ENCODE measurements around the gene PPIL4.

The PPIL4 gene

DNA sequence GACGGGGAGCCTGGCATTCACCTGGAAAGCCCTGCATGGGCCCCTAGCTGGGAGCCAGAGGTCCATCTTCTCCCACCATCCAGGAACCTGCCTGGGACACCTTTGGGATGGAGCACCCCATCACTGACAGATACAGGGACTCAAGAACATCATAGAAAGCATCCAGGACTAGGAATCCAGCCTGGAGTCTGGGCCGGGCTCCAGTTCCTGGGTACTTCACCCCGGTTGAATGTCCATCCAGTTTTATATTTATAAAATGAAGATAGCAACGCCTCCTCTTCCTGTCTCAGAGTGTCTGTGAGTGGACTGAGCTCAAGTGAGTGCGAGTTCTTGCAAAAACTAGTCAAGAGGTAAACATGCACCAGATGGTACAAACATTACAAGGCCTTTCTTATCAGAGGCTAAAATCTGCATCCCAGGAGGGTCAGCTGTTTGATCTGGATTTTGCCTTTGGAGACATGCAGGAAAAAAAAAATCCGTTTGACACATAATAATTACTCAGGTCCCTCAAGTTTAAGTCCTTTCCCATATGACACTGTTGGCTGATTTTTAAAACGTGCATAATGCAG, 88.4 kb downstream of the PPIL4 start:
- DNase-seq (ENCODE audit: low spot score) = no peak
- TF ChIP-seq, protein P1, sequence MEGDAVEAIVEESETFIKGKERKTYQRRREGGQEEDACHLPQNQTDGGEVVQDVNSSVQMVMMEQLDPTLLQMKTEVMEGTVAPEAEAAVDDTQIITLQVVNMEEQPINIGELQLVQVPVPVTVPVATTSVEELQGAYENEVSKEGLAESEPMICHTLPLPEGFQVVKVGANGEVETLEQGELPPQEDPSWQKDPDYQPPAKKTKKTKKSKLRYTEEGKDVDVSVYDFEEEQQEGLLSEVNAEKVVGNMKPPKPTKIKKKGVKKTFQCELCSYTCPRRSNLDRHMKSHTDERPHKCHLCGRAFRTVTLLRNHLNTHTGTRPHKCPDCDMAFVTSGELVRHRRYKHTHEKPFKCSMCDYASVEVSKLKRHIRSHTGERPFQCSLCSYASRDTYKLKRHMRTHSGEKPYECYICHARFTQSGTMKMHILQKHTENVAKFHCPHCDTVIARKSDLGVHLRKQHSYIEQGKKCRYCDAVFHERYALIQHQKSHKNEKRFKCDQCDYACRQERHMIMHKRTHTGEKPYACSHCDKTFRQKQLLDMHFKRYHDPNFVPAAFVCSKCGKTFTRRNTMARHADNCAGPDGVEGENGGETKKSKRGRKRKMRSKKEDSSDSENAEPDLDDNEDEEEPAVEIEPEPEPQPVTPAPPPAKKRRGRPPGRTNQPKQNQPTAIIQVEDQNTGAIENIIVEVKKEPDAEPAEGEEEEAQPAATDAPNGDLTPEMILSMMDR (IDR thresholded peaks at IDR 0.05; ENCODE audit: extremely low read depth, missing control alignments) = no peak

DNA sequence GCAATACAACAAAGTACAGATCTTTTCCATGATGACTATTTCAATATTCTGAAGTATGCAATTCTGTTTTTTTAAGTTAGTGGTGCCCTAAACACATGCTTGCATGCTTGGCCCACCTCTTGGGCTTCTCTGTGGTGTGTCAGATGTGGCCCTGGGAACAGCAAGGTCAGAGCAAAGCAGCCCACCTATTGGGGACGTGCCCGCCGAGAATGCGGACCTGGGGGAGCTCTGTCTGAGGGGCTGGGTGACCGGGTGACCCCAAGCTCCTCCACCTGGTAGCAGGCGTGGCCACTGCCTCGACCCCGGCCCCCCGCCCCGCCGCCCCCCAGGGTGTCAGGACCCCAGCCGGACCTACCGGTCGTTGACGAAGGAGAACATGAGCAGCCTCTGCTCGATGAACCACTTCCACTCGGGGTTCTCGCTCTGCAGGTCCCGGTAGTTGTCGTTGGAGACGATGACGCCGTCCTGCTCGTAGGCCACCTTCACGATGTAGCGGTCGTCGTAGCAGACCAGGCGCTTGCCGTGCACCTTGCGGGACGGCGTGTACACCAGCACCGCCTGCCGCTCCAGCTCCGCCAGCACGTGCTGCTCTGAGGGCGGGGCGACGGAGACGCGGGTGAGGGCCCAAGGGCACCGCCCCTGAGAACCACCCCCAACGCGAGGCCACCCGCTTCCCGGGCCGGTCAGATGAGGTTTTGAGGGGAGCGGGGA, 89.4 kb downstream of the PPIL4 start:
- no peak for DNase-seq (ENCODE audit: low spot score)

DNA sequence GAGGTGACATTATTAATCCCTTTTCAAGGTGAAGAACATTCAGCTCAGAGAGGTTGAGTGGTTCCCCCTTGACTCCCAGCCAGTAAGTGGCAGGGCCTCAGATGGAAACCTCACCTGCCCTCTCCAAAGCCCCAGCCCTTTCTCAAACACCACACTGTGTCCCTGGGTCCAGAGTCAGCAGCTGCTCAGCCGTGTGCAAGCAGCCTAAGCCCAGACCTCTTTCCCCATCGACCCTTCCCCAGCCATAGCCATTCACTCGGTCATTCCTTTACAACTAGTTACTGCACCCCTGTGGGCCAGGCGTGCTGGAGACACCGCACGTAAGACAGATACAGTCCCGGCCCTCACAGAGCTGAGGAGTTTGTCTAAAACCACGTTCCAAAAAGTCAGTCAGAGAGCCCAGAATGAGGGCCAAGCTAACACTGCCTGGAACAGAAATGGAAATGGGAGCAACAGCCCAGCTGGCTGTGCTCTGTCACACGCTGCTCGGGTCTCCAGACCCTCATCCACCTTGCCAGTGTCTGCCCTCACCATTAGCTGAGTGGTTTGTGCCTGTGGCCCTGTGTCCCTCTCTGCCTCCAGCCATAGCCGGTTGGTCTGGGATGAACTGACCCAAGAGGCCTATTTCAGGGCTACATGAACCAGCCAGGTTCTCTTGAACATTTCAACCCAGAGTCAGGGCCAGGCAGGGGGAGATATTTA, 90.7 kb downstream of the PPIL4 start:
- TF ChIP-seq, protein P1 (IDR thresholded peaks at IDR 0.05; ENCODE audit: extremely low read depth, missing control alignments) = no peak

More for the DNA sequence above, 89.4 kb downstream of the PPIL4 start:
- TF ChIP-seq, protein P1 (IDR thresholded peaks at IDR 0.05; ENCODE audit: extremely low read depth, missing control alignments) = no peak

More for the DNA sequence above, 90.7 kb downstream of the PPIL4 start:
- no peak for DNase-seq (ENCODE audit: low spot score)
